ENCODE measurements around the gene MYLK2. TPM values are rescaled to one million over a fixed set of nuclear protein-coding genes. Genes with fewer than 3 reads are reported as not detected.

The MYLK2 gene
- total RNA-seq, 1 experiment from 2014 or later: 0.74 TPM

GRCh38 chr20:31864521-31865400 lies 45.6 kb downstream of the MYLK2 start:
- no peak overlapping the region for H3K23ac ChIP-seq (ENCODE audit: insufficient read length, low read depth, low read length)
- H3K23me2 ChIP-seq (ENCODE audit: insufficient read length, low read depth, low read length, poor library complexity, severe bottlenecking): peaks cover 15% of the 10 kb centered on the region
- H3K4me2 ChIP-seq (ENCODE audit: insufficient read depth, insufficient read length, low read length): no peak overlapping the region
- H4K8ac ChIP-seq (replicated peaks; ENCODE audit: insufficient read length, low read depth, low read length): no peak overlapping the region
- no peak overlapping the region for H3K14ac ChIP-seq (ENCODE audit: insufficient read depth, low read length)
- Mint-ChIP-seq H3K36me3 (ENCODE audit: insufficient read depth in 1 of 3, low read depth in 3 of 3) (no peaks in the 10 kb centered on the region; a peak in 1 of 7 replicates), H3K4me1 (peaks cover 33 to 45% of the 10 kb centered on the region in 2 experiments), H3K4me3 (no peak overlapping the region), H3K27me3 (ENCODE audit: low read depth) (peaks cover 47% of the 10 kb centered on the region), H3K9me3 (no peaks in the 10 kb centered on the region), H3K27ac (no peak overlapping the region; a peak in 1 of 7 replicates)
- no peak overlapping the region for H2BK120ac ChIP-seq (ENCODE audit: low read depth, low read length, poor library complexity, severe bottlenecking)
- H2BK20ac ChIP-seq (ENCODE audit: low read depth, low read length, poor library complexity, severe bottlenecking): no peak overlapping the region
- H2AFZ ChIP-seq (ENCODE audit: low read length): no peak overlapping the region
- H3K27me3 ChIP-seq (ENCODE audit: insufficient read depth, low read length): peaks cover 8% of the 10 kb centered on the region; the same call in 1 of the 2 replicates
- no peaks in the 10 kb centered on the region for H3K9me3 ChIP-seq (ENCODE audit: control insufficient read depth, low read depth, low read length)
- no peak overlapping the region for H4K91ac ChIP-seq (ENCODE audit: insufficient read length, low read depth, low read length)
- H2BK15ac ChIP-seq (ENCODE audit: low read depth, low read length): no peak overlapping the region
- no peaks in the 10 kb centered on the region for H3K79me1 ChIP-seq (ENCODE audit: insufficient read depth, low read depth, low read length, poor library complexity, severe bottlenecking)
- TF ChIP-seq CTCF (conservative IDR thresholded peaks at IDR 0.05): no peak
- no peak overlapping the region for H3K18ac ChIP-seq (ENCODE audit: insufficient read length, low read depth, low read length)
- no peak overlapping the region for H3K9ac ChIP-seq (ENCODE audit: extremely low read depth, insufficient read length, low read length)
- no peak overlapping the region for H3K4ac ChIP-seq (ENCODE audit: low read depth, low read length)
- DNase-seq: no peak
- H3K4me1 ChIP-seq (ENCODE audit: insufficient read depth, low read length): peaks cover 3% of the 10 kb centered on the region; the same call in 1 of the 2 replicates
- no peak overlapping the region for H3K56ac ChIP-seq (ENCODE audit: insufficient read length, low read depth, low read length)
- no peak overlapping the region for H2BK5ac ChIP-seq (ENCODE audit: insufficient read length, low read length)
- no peaks in the 10 kb centered on the region for H3K79me2 ChIP-seq (ENCODE audit: insufficient read depth, low read length)
- no peak overlapping the region for H2AK5ac ChIP-seq (ENCODE audit: insufficient read length, low read length)
- H2BK12ac ChIP-seq (ENCODE audit: insufficient read length, low read depth, low read length): no peak overlapping the region
- no peaks in the 10 kb centered on the region for H4K20me1 ChIP-seq (ENCODE audit: control insufficient read depth, insufficient read depth, insufficient read length)
- H3K27ac ChIP-seq (ENCODE audit: insufficient read length, low read depth, low read length): no peak overlapping the region
- WGBS (ENCODE audit: extremely low coverage, insufficient read length, low lambda C conversion rate): no CpG with 5 or more reads among the region's 12 CpGs
- H4K5ac ChIP-seq (ENCODE audit: insufficient read length, low read depth, low read length): no peak overlapping the region
- no peak overlapping the region for H3T11ph ChIP-seq (ENCODE audit: low read length)

Data from H9 (cell line).